A673 (cell line): ENCODE data around the gene CLTA. TPM values are rescaled to one million over a fixed set of nuclear protein-coding genes. Genes with fewer than 3 reads are reported as not detected.

Experiments used
- BruUV-seq: library from RNA; stranded (reverse); fragments of 400-500 nt; replicated peaks from 2 replicates; lab custom pipeline; 2021; lab: Mats Ljungman, UMichigan
- CTCF ChIA-PET: fragments of 300-600 bp; sonication (Branson Sonifier 250); formaldehyde crosslinking; loops from one replicate; lab custom pipeline; 2022; ENCODE audit warnings: antibody characterized with exemption; lab: Charles Lee
- POLR2A ChIA-PET: fragments of 300-600 bp; sonication (Branson Sonifier 250); formaldehyde crosslinking; loops from one replicate; lab custom pipeline; 2022; ENCODE audit warnings: antibody characterized with exemption; ENCODE audit not compliant: low non-redundant PET; lab: Charles Lee
- DNase-seq: peaks from one replicate; pipeline ENCODE4 v3.0.0-alpha.2; 2015; ENCODE audit warnings: low spot score
- H3K27ac ChIP-seq: fragments of 200-600 bp; sonication (generic); 2 replicates; pipeline ENCODE4 v1.5.1; 2016; ENCODE audit warnings: mixed run types, low read depth, mild to moderate bottlenecking, mixed read lengths, antibody characterized with exemption, low read length; ENCODE audit not compliant: poor library complexity, severe bottlenecking
- H3K27me3 ChIP-seq: fragments of 200-600 bp; sonication (generic); replicated peaks from 2 replicates; pipeline ENCODE4 v1.6.1; 2017; ENCODE audit warnings: mixed run types, low read depth, mild to moderate bottlenecking, mixed read lengths, antibody characterized with exemption, low read length; ENCODE audit not compliant: insufficient read depth, poor library complexity
- H3K36me3 ChIP-seq: fragments of 200-600 bp; sonication (generic); 2 replicates; pipeline ENCODE4 v1.6.1; 2016; ENCODE audit warnings: mixed run types, mild to moderate bottlenecking, mixed read lengths, antibody characterized with exemption, low read length; ENCODE audit not compliant: insufficient read depth, poor library complexity, severe bottlenecking
- H3K4me1 ChIP-seq: fragments of 200-600 bp; sonication (generic); 2 replicates; pipeline ENCODE4 v1.6.1; 2017; ENCODE audit warnings: mixed run types, mild to moderate bottlenecking, mixed read lengths, antibody characterized with exemption, low read length; ENCODE audit not compliant: insufficient read depth, poor library complexity, severe bottlenecking
- H3K4me3 ChIP-seq: fragments of 200-600 bp; sonication (generic); 2 replicates; pipeline ENCODE4 v1.5.1; 2016; ENCODE audit warnings: low read depth, mixed run types, mild to moderate bottlenecking, mixed read lengths, low read length; ENCODE audit not compliant: poor library complexity, severe bottlenecking
- H3K9me3 ChIP-seq: fragments of 200-600 bp; sonication (generic); 2 replicates; pipeline ENCODE4 v1.6.1; 2016; ENCODE audit warnings: mixed run types, low read depth, mild to moderate bottlenecking, mixed read lengths, antibody characterized with exemption, low read length; ENCODE audit not compliant: poor library complexity, severe bottlenecking
- CTCF ChIP-seq: fragments of 300-800, 200-600 bp; sonication (generic); conservative IDR thresholded peaks from 2 replicates; pipeline ENCODE4 v1.5.1; 2017; ENCODE audit warnings: low read depth, mild to moderate bottlenecking, antibody characterized with exemption, low read length, moderate library complexity, mixed read lengths
- EZH2 ChIP-seq: fragments of 200-600 bp; sonication (generic); IDR thresholded peaks from 2 replicates; pipeline ENCODE4 v1.6.1; 2017; ENCODE audit warnings: borderline replicate concordance, low read depth, mild to moderate bottlenecking, mixed read lengths, antibody characterized with exemption, low read length; ENCODE audit not compliant: poor library complexity, severe bottlenecking
- intact Hi-C: fragments of 100-400 bp; cut with micrococcal nuclease; formaldehyde crosslinking; loops from one replicate; pipeline ENCODE4 v1.10.0; 2022; ENCODE audit not compliant: unreplicated experiment
- total RNA-seq: library from RNA; stranded (reverse); gene quantifications from 2 replicates; pipeline ENCODE4 v1.2.3, GENCODE V29; 2021

CLTA gene
- total RNA-seq, 1 experiment from 2014 or later: 226 TPM

GRCh38 chr9:36154331-36154952 lies 36.3 kb upstream of the CLTA start:
- ChIA-PET POLR2A (interaction anchor here (0.6 kb wide), 1 partner anchor 1613 kb away, joined by 11 read pairs; no protein-coding TSS in a partner anchor), CTCF (interaction anchor here (1.1 kb wide), 1 partner anchor 10 kb away, joined by 6 read pairs; no protein-coding TSS in a partner anchor)
- Histone ChIP-seq H3K27me3 (no peaks in the 10 kb centered on the region), H3K4me1 (peaks cover 6% of the 10 kb centered on the region), H3K36me3 (no peaks in the 10 kb centered on the region), H3K9me3 (no peaks in the 10 kb centered on the region), H3K4me3 (no peak overlapping the region), H3K27ac (peak overlapping the region; percentile 8)
- peak; percentile 54 for DNase-seq
- no peak for TF ChIP-seq CTCF
- TF ChIP-seq EZH2: no peak
- intact Hi-C loops: no loop called here
- BruUV-seq: no TSS peak

GRCh38 chr9:36156116-36156515 lies 34.6 kb upstream of the CLTA start:
- H3K4me3 ChIP-seq: no peak overlapping the region
- DNase-seq: no peak
- TF ChIP-seq EZH2 (no peak), CTCF (no peak)
- CTCF ChIA-PET: no interaction called here
- peaks cover 6% of the 10 kb centered on the region for H3K4me1 ChIP-seq
- intact Hi-C loops: no loop called here
- H3K27ac ChIP-seq: no peak overlapping the region
- BruUV-seq: no TSS peak
- no peaks in the 10 kb centered on the region for H3K27me3 ChIP-seq
- no peaks in the 10 kb centered on the region for H3K9me3 ChIP-seq
- POLR2A ChIA-PET: no interaction called here
- H3K36me3 ChIP-seq: no peaks in the 10 kb centered on the region

DNA sequence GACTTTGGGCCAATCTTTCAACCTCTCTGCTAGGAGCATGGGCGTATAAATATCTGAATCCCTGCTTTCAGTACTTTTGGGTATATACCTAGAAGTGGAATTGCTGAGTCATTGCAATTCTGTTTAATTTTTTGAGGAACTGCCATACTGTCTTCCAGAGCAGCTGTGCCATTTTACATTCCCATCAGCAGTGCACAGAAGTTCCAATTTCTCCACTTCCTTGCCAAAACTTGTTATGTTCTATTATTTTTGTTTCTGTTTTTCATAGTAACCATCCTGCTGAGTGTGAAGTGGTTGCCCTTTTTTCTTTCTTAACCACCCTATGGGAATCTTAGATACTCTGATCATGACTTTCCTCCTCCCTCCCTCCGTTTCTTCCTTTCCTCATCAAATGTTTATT lies 32.6 kb upstream of the CLTA start:
- no peaks in the 10 kb centered on the region for H3K36me3 ChIP-seq
- H3K4me1 ChIP-seq: peaks cover 7% of the 10 kb centered on the region
- no peaks in the 10 kb centered on the region for H3K9me3 ChIP-seq
- H3K27me3 ChIP-seq: no peaks in the 10 kb centered on the region
- no TSS peak for BruUV-seq
- H3K27ac ChIP-seq: no peak overlapping the region
- TF ChIP-seq EZH2 (no peak), CTCF (no peak)
- ChIA-PET POLR2A (no interaction called here), CTCF (no interaction called here)
- no peak overlapping the region for H3K4me3 ChIP-seq
- DNase-seq: no peak
- intact Hi-C loops: no loop called here
